Stimulated activated naive B cell treated with anti-CD40 and anti-IgM and Interleukin-4, amounts not matched to agents 10 μg/mL and 1 μg/mL and 100 μg/mL, for 72 hours (primary cell): Measurements from ENCODE around the gene RALGPS1.

ENCODE experiments used
- ATAC-seq, 2 donors: fragments of 150-1000 bp; cut with Tn5 transposase; replicated peaks; 2 replicates each; pipeline ENCODE4 v1.10.0; 2021; ENCODE audit warnings: moderate library complexity in 1 of 2
- DNase-seq: peaks from one replicate; pipeline ENCODE4 v3.0.0; 2021
- H3K27ac Mint-ChIP-seq: one replicate; pipeline ENCODE4 v1.8.0; 2022; ENCODE audit warnings: mild to moderate bottlenecking, mixed read lengths
- H3K27me3 Mint-ChIP-seq, 2 donors: one replicate each; pipeline ENCODE4 v1.8.0; 2022; ENCODE audit warnings: mixed read lengths in 2 of 2
- H3K36me3 Mint-ChIP-seq, 2 donors: one replicate each; pipeline ENCODE4 v1.8.0; 2022; ENCODE audit warnings: mixed read lengths in 2 of 2, mild to moderate bottlenecking in 1 of 2
- H3K4me1 Mint-ChIP-seq, 2 donors: one replicate each; pipeline ENCODE4 v1.8.0; 2022; ENCODE audit warnings: mixed read lengths in 2 of 2, mild to moderate bottlenecking in 1 of 2
- H3K4me3 Mint-ChIP-seq, 2 donors: one replicate each; pipeline ENCODE4 v1.8.0; 2022; ENCODE audit warnings: mild to moderate bottlenecking in 2 of 2, mixed read lengths in 2 of 2, moderate library complexity in 1 of 2
- H3K9me3 Mint-ChIP-seq, 2 donors: one replicate each; pipeline ENCODE4 v1.8.0; 2022; ENCODE audit warnings: mixed read lengths in 2 of 2, mild to moderate bottlenecking in 1 of 2

The RALGPS1 gene

GRCh38 chr9:127121628-127122175 lies 207.1 kb downstream of the RALGPS1 start:
- Mint-ChIP-seq H3K36me3 (peaks cover 0 to 5% of the 10 kb centered on the region in 2 donors), H3K9me3 (peaks cover 0 to 1% of the 10 kb centered on the region in 2 donors), H3K27me3 (peaks cover 32 to 37% of the 10 kb centered on the region in 2 donors), H3K4me3 (no peak overlapping the region), H3K4me1 (peaks cover 35 to 37% of the 10 kb centered on the region in 2 donors), H3K27ac (no peak overlapping the region)
- ATAC-seq (no peak), DNase-seq (no peak)

- Mint-ChIP-seq H3K27ac (peak within 1 kb of the TSS; percentile 72), H3K4me1 (peaks cover 29 to 35% of the 10 kb centered on the region in 2 donors), H3K27me3 (peaks cover 32 to 37% of the 10 kb centered on the region in 2 donors), H3K9me3 (peaks cover 0 to 1% of the 10 kb centered on the region in 2 donors), H3K4me3 (peak within 1 kb of the TSS; percentile 78 to 81), H3K36me3 (peaks cover 0 to 5% of the 10 kb centered on the region in 2 donors)
- DNase-seq (peak; percentile 65), ATAC-seq (peak; percentile 89)
These were observed 207.8 kb downstream of the RALGPS1 start, which contains the start of gene ANGPTL2 for GRCh38 chr9:127122176-127123063. TSS of gene ANGPTL2 (minus strand) at chr9:127122635. CDS start at chr9:127108731, 13,904 bp downstream.

GRCh38 chr9:127123064-127123890 lies 208.7 kb downstream of the RALGPS1 start:
- DNase-seq (no peak), ATAC-seq (no peak)
- Mint-ChIP-seq H3K9me3 (peaks cover 0 to 1% of the 10 kb centered on the region in 2 donors), H3K27me3 (peaks cover 32 to 37% of the 10 kb centered on the region in 2 donors), H3K4me1 (peaks cover 29 to 35% of the 10 kb centered on the region in 2 donors), H3K27ac (peak overlapping the region; percentile 72), H3K4me3 (peak overlapping the region; percentile 78 to 81), H3K36me3 (peaks cover 0 to 5% of the 10 kb centered on the region in 2 donors)

GRCh38 chr9:127124111-127124531 lies 209.5 kb downstream of the RALGPS1 start:
- ATAC-seq (no peak), DNase-seq (no peak)
- Mint-ChIP-seq H3K9me3 (peaks cover 0 to 1% of the 10 kb centered on the region in 2 donors), H3K36me3 (peaks cover 0 to 5% of the 10 kb centered on the region in 2 donors), H3K4me3 (no peak overlapping the region), H3K27me3 (peaks cover 32 to 35% of the 10 kb centered on the region in 2 donors), H3K4me1 (peaks cover 23 to 29% of the 10 kb centered on the region in 2 donors), H3K27ac (no peak overlapping the region)

- Mint-ChIP-seq H3K9me3 (no peaks in the 10 kb centered on the region), H3K27ac (no peak overlapping the region), H3K4me3 (no peak overlapping the region), H3K36me3 (peaks cover 0 to 3% of the 10 kb centered on the region in 2 donors), H3K27me3 (peaks cover 30 to 32% of the 10 kb centered on the region in 2 donors), H3K4me1 (peaks cover 20 to 26% of the 10 kb centered on the region in 2 donors)
- DNase-seq (no peak), ATAC-seq (no peak)
These were observed 210.2 kb downstream of the RALGPS1 start for GRCh38 chr9:127124792-127125191.

GRCh38 chr9:127126971-127127370 lies 212.4 kb downstream of the RALGPS1 start:
- Mint-ChIP-seq H3K9me3 (no peaks in the 10 kb centered on the region), H3K27ac (no peak overlapping the region), H3K27me3 (peaks cover 17 to 22% of the 10 kb centered on the region in 2 donors), H3K36me3 (no peaks in the 10 kb centered on the region), H3K4me3 (no peak overlapping the region), H3K4me1 (peaks cover 15 to 17% of the 10 kb centered on the region in 2 donors)
- DNase-seq = no peak
- no peak for ATAC-seq

GRCh38 chr9:127128341-127129072 lies 213.9 kb downstream of the RALGPS1 start:
- H3K4me1 Mint-ChIP-seq = peaks cover 0 to 3% of the 10 kb centered on the region in 2 donors
- H3K9me3 Mint-ChIP-seq = no peaks in the 10 kb centered on the region
- DNase-seq = no peak
- no peak overlapping the region for H3K4me3 Mint-ChIP-seq
- no peak overlapping the region for H3K27ac Mint-ChIP-seq
- H3K27me3 Mint-ChIP-seq = peaks cover 4 to 7% of the 10 kb centered on the region in 2 donors
- ATAC-seq = no peak
- no peaks in the 10 kb centered on the region for H3K36me3 Mint-ChIP-seq

- DNase-seq = no peak
- Mint-ChIP-seq H3K4me3 (no peak overlapping the region), H3K27ac (no peak overlapping the region)
These were observed 214.6 kb downstream of the RALGPS1 start for GRCh38 chr9:127129073-127129717.

GRCh38 chr9:127129718-127130085 lies 215.1 kb downstream of the RALGPS1 start:
- Mint-ChIP-seq H3K4me1 (peaks cover 0 to 2% of the 10 kb centered on the region in 2 donors), H3K27me3 (peaks cover 0 to 5% of the 10 kb centered on the region in 2 donors), H3K4me3 (no peak overlapping the region), H3K27ac (no peak overlapping the region), H3K9me3 (no peaks in the 10 kb centered on the region), H3K36me3 (no peaks in the 10 kb centered on the region)
- DNase-seq (no peak), ATAC-seq (no peak)

More at GRCh38 chr9:127129073-127129717, 214.6 kb downstream of the RALGPS1 start:
- Mint-ChIP-seq H3K9me3 (no peaks in the 10 kb centered on the region), H3K27me3 (peaks cover 0 to 5% of the 10 kb centered on the region in 2 donors), H3K36me3 (no peaks in the 10 kb centered on the region), H3K4me1 (peaks cover 0 to 2% of the 10 kb centered on the region in 2 donors)
- ATAC-seq = no peak

- ATAC-seq (no peak), DNase-seq (no peak)
- H3K27me3 Mint-ChIP-seq = peaks cover 0 to 5% of the 10 kb centered on the region in 2 donors
- no peak overlapping the region for H3K4me3 Mint-ChIP-seq
- peaks cover 0 to 2% of the 10 kb centered on the region in 2 donors for H3K4me1 Mint-ChIP-seq
- no peak overlapping the region for H3K27ac Mint-ChIP-seq
- H3K9me3 Mint-ChIP-seq = no peaks in the 10 kb centered on the region
- H3K36me3 Mint-ChIP-seq = no peaks in the 10 kb centered on the region
These were observed 215.7 kb downstream of the RALGPS1 start for GRCh38 chr9:127130235-127130634.

GRCh38 chr9:127130661-127131538 lies 216.3 kb downstream of the RALGPS1 start:
- peaks cover 0 to 5% of the 10 kb centered on the region in 2 donors for H3K27me3 Mint-ChIP-seq
- no peak overlapping the region for H3K4me3 Mint-ChIP-seq
- DNase-seq (no peak), ATAC-seq (no peak)
- peaks cover 0 to 2% of the 10 kb centered on the region in 2 donors for H3K4me1 Mint-ChIP-seq
- H3K36me3 Mint-ChIP-seq = no peaks in the 10 kb centered on the region
- H3K27ac Mint-ChIP-seq = no peak overlapping the region
- no peaks in the 10 kb centered on the region for H3K9me3 Mint-ChIP-seq

GRCh38 chr9:127131871-127132270 lies 217.3 kb downstream of the RALGPS1 start:
- Mint-ChIP-seq H3K4me1 (peaks cover 0 to 2% of the 10 kb centered on the region in 2 donors), H3K9me3 (no peaks in the 10 kb centered on the region), H3K36me3 (no peaks in the 10 kb centered on the region), H3K27ac (no peak overlapping the region), H3K4me3 (no peak overlapping the region), H3K27me3 (no peaks in the 10 kb centered on the region)
- DNase-seq (no peak), ATAC-seq (no peak)
